HEK293 (cell line): ENCODE results near the gene PELI3.
"Not testable (repeated sequence)": the region's sequence is repeated elsewhere in the genome, so short reads cannot be mapped to it uniquely, and the experiment has no call there.

Experiments used
- BCL11A ChIP-seq: fragments of 450-650 bp; formaldehyde crosslinking; IDR thresholded peaks from 2 replicates; pipeline ENCODE4 v1.5.1; 2016; ENCODE audit warnings: low read depth, missing biosample characterization, missing genetic modification characterization
- CTCF ChIP-seq: fragments of 450-650 bp; formaldehyde crosslinking; IDR thresholded peaks from 2 replicates; pipeline ENCODE4 v1.5.1; 2016; ENCODE audit warnings: missing biosample characterization, missing genetic modification characterization
- KLF16 ChIP-seq: fragments of 450-650 bp; formaldehyde crosslinking; IDR thresholded peaks from 2 replicates; pipeline ENCODE4 v1.5.1; 2017; ENCODE audit warnings: missing biosample characterization, missing genetic modification characterization
- OVOL3 ChIP-seq: fragments of 450-650 bp; formaldehyde crosslinking; IDR thresholded peaks from 2 replicates; pipeline ENCODE4 v1.5.1; 2016; ENCODE audit warnings: missing biosample characterization, missing genetic modification characterization
- PBX3 ChIP-seq: sonication (generic); formaldehyde crosslinking; IDR thresholded peaks from 2 replicates; pipeline ENCODE4 v1.8.1; 2022; ENCODE audit warnings: mild to moderate bottlenecking, moderate library complexity, missing genetic modification reagents
- RBAK ChIP-seq: fragments of 450-650 bp; formaldehyde crosslinking; IDR thresholded peaks from 2 replicates; pipeline ENCODE4 v1.5.1; 2016; ENCODE audit warnings: missing biosample characterization, missing genetic modification characterization
- ZNF174 ChIP-seq: fragments of 450-650 bp; formaldehyde crosslinking; IDR thresholded peaks from 2 replicates; pipeline ENCODE4 v1.5.0; 2017; ENCODE audit warnings: missing biosample characterization, mild to moderate bottlenecking, missing genetic modification characterization
- ZNF292 ChIP-seq: fragments of 450-650 bp; formaldehyde crosslinking; IDR thresholded peaks from 2 replicates; pipeline ENCODE4 v1.5.1; 2016; ENCODE audit warnings: low read depth, missing biosample characterization, missing genetic modification characterization, borderline replicate concordance
- ZNF558 ChIP-seq: fragments of 450-650 bp; formaldehyde crosslinking; IDR thresholded peaks from 2 replicates; pipeline ENCODE4 v1.5.1; 2016; ENCODE audit warnings: missing biosample characterization, missing genetic modification characterization
- ZNF660 ChIP-seq: fragments of 450-650 bp; IDR thresholded peaks from 2 replicates; pipeline ENCODE4 v1.5.1; 2018; ENCODE audit warnings: missing biosample characterization, mild to moderate bottlenecking, missing genetic modification characterization
- ZNF76 ChIP-seq: fragments of 450-650 bp; formaldehyde crosslinking; IDR thresholded peaks from 2 replicates; pipeline ENCODE4; 2016; ENCODE audit warnings: low read depth, missing biosample characterization, missing genetic modification characterization, borderline replicate concordance
- ZSCAN30 ChIP-seq: fragments of 450-650 bp; IDR thresholded peaks from 2 replicates; pipeline ENCODE4 v1.5.1; 2018; ENCODE audit warnings: missing biosample characterization, mild to moderate bottlenecking, missing genetic modification characterization, moderate library complexity

GRCh38 chr11:66431287-66431686, 35.4 kb upstream of the PELI3 start:
- not testable (repeated sequence) for TF ChIP-seq ZNF292; CTCF (tag by site-specific recombination); ZSCAN30; OVOL3 (tag by site-specific recombination); PBX3 (CRISPR knock-in tag); ZNF558; ZNF174; KLF16 (tag by site-specific recombination); RBAK; BCL11A (tag by site-specific recombination); ZNF76 (tag by site-specific recombination); ZNF660
